Measurements from ENCODE around the gene COL23A1.

Gene COL23A1

GRCh38 chr5:178292826-178293205 is 297.4 kb downstream of the COL23A1 start:
- no peaks in the 10 kb centered on the region for H3F3A ChIP-seq (ENCODE audit: insufficient read depth, low read length)
- no peaks in the 10 kb centered on the region for H3K79me2 ChIP-seq (ENCODE audit: low read length)
- H3K4me1 ChIP-seq (ENCODE audit: low read length) = no peaks in the 10 kb centered on the region
- no peaks in the 10 kb centered on the region for H3K9me3 ChIP-seq (replicated peaks; ENCODE audit: insufficient read depth, low read length)
- no peaks in the 10 kb centered on the region for H3K36me3 ChIP-seq (replicated peaks; ENCODE audit: insufficient read depth, low read length)
- DNase-seq = no peak
- no peaks in the 10 kb centered on the region for H3K9me2 ChIP-seq (replicated peaks; ENCODE audit: insufficient read depth, low read length)
- H3K9ac ChIP-seq (ENCODE audit: low read length) = no peak overlapping the region
- no peaks in the 10 kb centered on the region for H4K20me1 ChIP-seq (ENCODE audit: insufficient read depth, low read length)
- H2AFZ ChIP-seq (ENCODE audit: low read length) = no peak overlapping the region
- TF ChIP-seq CTCF (IDR thresholded peaks at IDR 0.05; ENCODE audit: low read length) (no peak), EZH2phosphoT487 (IDR thresholded peaks at IDR 0.05; ENCODE audit: low read length) (no peak), EZH2 (optimal IDR thresholded peaks at IDR 0.05; ENCODE audit: low read depth, low read length) (no peak)
- H3K4me2 ChIP-seq (ENCODE audit: low read depth, low read length) = no peak overlapping the region
- H3K27ac ChIP-seq (ENCODE audit: low read length) = no peak overlapping the region
- H3K4me3 ChIP-seq (ENCODE audit: low read length) = no peak overlapping the region
- peaks cover 49% of the 10 kb centered on the region for H3K27me3 ChIP-seq (replicated peaks; ENCODE audit: insufficient read depth, low read length)

- Histone ChIP-seq H3K9ac (ENCODE audit: low read length) (no peak overlapping the region), H3K4me1 (ENCODE audit: low read length) (no peaks in the 10 kb centered on the region), H3K4me2 (ENCODE audit: low read depth, low read length) (no peak overlapping the region), H3K79me2 (ENCODE audit: low read length) (no peaks in the 10 kb centered on the region), H3K9me3 (replicated peaks; ENCODE audit: insufficient read depth, low read length) (no peaks in the 10 kb centered on the region), H2AFZ (ENCODE audit: low read length) (no peak overlapping the region), H3F3A (ENCODE audit: insufficient read depth, low read length) (no peaks in the 10 kb centered on the region), H3K27me3 (replicated peaks; ENCODE audit: insufficient read depth, low read length) (peaks cover 55% of the 10 kb centered on the region), H4K20me1 (ENCODE audit: insufficient read depth, low read length) (no peaks in the 10 kb centered on the region), H3K27ac (ENCODE audit: low read length) (no peak overlapping the region), H3K36me3 (replicated peaks; ENCODE audit: insufficient read depth, low read length) (no peaks in the 10 kb centered on the region), H3K9me2 (replicated peaks; ENCODE audit: insufficient read depth, low read length) (no peaks in the 10 kb centered on the region), H3K4me3 (ENCODE audit: low read length) (no peak overlapping the region)
- DNase-seq = no peak
- no peak for TF ChIP-seq EZH2phosphoT487 (IDR thresholded peaks at IDR 0.05; ENCODE audit: low read length)
These were observed 298.0 kb downstream of the COL23A1 start for GRCh38 chr5:178291969-178292825.

GRCh38 chr5:178291161-178291561 is 299.0 kb downstream of the COL23A1 start:
- no peak overlapping the region for H3K4me3 ChIP-seq (ENCODE audit: low read length)
- no peak for DNase-seq
- H3F3A ChIP-seq (ENCODE audit: insufficient read depth, low read length) = no peaks in the 10 kb centered on the region
- no peaks in the 10 kb centered on the region for H3K9me2 ChIP-seq (replicated peaks; ENCODE audit: insufficient read depth, low read length)
- H3K27ac ChIP-seq (ENCODE audit: low read length) = no peak overlapping the region
- no peaks in the 10 kb centered on the region for H3K79me2 ChIP-seq (ENCODE audit: low read length)
- H3K9me3 ChIP-seq (replicated peaks; ENCODE audit: insufficient read depth, low read length) = no peaks in the 10 kb centered on the region
- no peaks in the 10 kb centered on the region for H3K4me1 ChIP-seq (ENCODE audit: low read length)
- no peak overlapping the region for H3K9ac ChIP-seq (ENCODE audit: low read length)
- H3K27me3 ChIP-seq (replicated peaks; ENCODE audit: insufficient read depth, low read length) = peaks cover 65% of the 10 kb centered on the region
- no peaks in the 10 kb centered on the region for H3K36me3 ChIP-seq (replicated peaks; ENCODE audit: insufficient read depth, low read length)
- no peak overlapping the region for H3K4me2 ChIP-seq (ENCODE audit: low read depth, low read length)
- no peaks in the 10 kb centered on the region for H4K20me1 ChIP-seq (ENCODE audit: insufficient read depth, low read length)
- TF ChIP-seq EZH2phosphoT487 (IDR thresholded peaks at IDR 0.05; ENCODE audit: low read length) (no peak), CTCF (IDR thresholded peaks at IDR 0.05; ENCODE audit: low read length) (no peak), EZH2 (optimal IDR thresholded peaks at IDR 0.05; ENCODE audit: low read depth, low read length) (no peak)
- H2AFZ ChIP-seq (ENCODE audit: low read length) = no peak overlapping the region

- Histone ChIP-seq H4K20me1 (ENCODE audit: insufficient read depth, low read length) (no peaks in the 10 kb centered on the region), H3K9me2 (replicated peaks; ENCODE audit: insufficient read depth, low read length) (no peaks in the 10 kb centered on the region), H3K4me2 (ENCODE audit: low read depth, low read length) (no peak overlapping the region), H3K27ac (ENCODE audit: low read length) (no peak overlapping the region), H3K9me3 (replicated peaks; ENCODE audit: insufficient read depth, low read length) (no peaks in the 10 kb centered on the region), H3K4me1 (ENCODE audit: low read length) (no peaks in the 10 kb centered on the region), H3K79me2 (ENCODE audit: low read length) (no peaks in the 10 kb centered on the region), H3F3A (ENCODE audit: insufficient read depth, low read length) (no peaks in the 10 kb centered on the region), H2AFZ (ENCODE audit: low read length) (no peak overlapping the region), H3K36me3 (replicated peaks; ENCODE audit: insufficient read depth, low read length) (no peaks in the 10 kb centered on the region), H3K9ac (ENCODE audit: low read length) (no peak overlapping the region), H3K27me3 (replicated peaks; ENCODE audit: insufficient read depth, low read length) (peaks cover 71% of the 10 kb centered on the region), H3K4me3 (ENCODE audit: low read length) (no peak overlapping the region)
- TF ChIP-seq CTCF (IDR thresholded peaks at IDR 0.05; ENCODE audit: low read length) (no peak), EZH2 (optimal IDR thresholded peaks at IDR 0.05; ENCODE audit: low read depth, low read length) (no peak), EZH2phosphoT487 (IDR thresholded peaks at IDR 0.05; ENCODE audit: low read length) (no peak)
- no peak for DNase-seq
These were observed 299.8 kb downstream of the COL23A1 start for GRCh38 chr5:178290376-178290775.

All from MM.1S (cell line).